HG03039 (cell line): ENCODE measurements around the gene ADAMTS17.

ENCODE experiments used
- ATAC-seq: cut with Tn5 transposase; IDR thresholded peaks from one replicate; pipeline ENCODE4 v1.9.1; 2021; ENCODE audit warnings: mild to moderate bottlenecking, moderate library complexity; ENCODE audit not compliant: unreplicated experiment

The ADAMTS17 gene

DNA sequence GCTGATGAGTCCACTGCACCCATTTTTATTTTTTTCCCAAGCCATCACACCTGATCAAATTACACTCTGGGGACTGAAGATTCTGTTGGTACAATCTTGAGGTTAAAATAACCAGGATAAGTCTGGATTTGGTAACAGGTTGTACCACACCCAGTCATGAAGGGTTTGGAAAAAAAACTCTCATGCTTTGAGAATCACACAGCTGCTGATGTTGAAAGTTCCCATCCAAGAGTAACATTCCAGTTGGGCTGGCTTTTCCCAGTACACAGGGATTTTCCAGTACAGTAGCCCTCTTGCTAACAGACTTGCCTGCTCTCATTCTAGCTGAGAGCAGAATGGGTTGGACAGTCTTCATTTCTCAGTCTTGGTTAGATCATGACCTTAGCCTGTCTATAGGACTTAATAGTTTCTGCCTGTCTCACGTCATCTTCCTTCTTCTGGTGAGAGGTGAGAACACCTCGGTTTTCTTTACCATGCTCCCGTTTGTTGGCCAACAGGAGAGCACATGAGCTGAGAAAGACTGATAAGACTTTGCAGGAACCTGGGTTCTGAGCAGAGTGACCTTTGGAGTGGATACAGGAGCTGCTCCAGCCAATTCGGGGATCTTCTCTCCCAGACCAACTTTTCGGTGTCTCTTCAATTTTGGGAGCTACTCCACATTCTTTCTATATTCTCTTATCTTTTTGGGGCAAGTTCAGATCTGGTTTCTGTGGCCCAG, 308.5 kb downstream of the ADAMTS17 start:
- ATAC-seq = no peak

DNA sequence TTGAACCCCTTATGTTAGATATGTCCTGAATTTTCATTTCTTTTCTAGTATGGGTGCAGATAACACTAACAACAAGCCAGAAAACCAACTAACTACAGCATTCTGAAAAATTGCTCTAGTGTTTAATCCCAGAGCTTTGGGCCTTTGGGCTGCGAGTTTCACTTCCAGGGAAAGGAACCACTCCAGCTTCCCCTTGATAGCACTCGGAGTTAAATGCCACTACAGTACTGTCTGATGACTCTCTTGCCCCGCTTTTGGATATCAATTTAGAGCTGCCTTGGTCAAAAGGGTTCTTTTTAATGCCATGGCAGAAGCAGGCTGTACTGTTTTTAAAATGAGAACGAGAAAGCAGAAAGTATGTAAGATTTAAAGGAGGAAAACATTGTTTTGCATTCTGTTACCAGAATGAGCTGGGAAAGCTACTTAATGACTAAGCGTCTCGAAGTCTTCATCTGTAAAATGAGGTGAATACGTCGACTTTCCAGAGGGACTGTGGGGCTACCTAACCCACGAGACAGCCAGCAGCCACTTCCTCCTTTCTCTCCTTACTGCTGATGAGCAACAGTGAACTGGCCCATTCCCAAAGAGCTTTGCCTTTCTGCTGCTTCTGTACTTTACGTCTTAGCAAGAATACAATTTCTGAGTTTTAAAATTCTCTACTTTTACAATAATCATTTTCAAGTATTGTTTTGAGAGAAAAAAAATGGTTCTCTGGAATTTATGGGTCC, 309.3 kb downstream of the ADAMTS17 start:
- ATAC-seq = no peak

- ATAC-seq = no peak
Observed at GRCh38 chr15:100031665-100032357, 310.0 kb downstream of the ADAMTS17 start.

DNA sequence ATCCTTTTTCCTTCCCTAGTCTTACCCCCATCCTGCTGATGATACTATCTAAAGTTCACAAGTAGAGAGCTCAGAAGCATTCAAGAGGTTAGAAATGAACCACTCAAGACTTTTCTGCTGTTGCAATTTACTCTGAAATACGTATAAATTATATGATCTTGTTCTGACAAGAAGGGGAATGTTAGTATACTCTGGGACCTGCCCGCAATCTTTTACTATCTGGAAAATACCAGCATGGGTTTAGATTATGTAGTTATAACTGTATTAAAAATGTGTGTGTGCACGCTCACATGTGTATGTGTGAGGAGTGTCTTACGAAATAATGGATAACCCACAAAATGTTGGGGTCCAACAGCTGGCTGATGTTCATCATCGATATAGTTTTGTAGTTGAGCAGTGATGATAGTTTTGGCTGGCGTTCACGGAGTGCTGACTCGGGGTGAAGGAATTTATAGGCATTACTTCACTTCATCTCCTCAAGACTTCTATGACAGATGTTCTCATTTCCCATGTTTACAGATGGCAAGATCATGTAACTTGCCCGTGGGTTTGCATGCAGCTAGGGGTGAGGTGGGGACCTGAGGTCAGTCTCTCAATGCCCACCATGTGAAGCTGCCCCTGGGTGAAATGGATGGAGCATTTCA, 311.1 kb downstream of the ADAMTS17 start:
- no peak for ATAC-seq

DNA sequence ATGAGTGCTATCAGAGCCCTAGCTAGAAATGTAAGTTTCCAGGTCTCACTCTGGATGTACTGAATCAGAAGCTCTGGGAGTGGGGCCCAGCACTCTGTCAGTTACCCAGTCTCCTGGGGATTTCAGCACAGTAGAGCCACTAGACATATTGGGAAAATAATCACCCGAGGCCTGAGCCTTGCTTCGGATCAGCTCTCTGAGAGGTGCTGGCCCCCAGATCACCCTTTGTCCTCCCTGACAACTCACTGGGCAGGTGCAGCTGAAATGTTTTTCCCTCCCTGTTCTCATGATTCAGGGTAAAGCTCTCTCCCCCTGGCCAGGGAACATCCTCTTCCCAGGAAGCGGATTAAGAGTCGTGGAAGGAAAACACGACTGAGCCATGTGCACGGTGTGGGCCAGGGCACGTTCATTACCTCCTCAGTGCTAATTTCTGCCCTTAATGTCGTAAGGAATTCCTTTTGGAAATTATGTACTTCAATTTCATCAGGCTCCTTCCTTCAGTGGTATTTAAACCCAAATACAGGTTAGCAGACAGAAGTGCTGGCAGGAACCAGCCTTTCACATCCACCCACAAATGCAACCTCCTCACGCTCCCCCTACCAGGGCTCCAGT, 311.8 kb downstream of the ADAMTS17 start:
- no peak for ATAC-seq

DNA sequence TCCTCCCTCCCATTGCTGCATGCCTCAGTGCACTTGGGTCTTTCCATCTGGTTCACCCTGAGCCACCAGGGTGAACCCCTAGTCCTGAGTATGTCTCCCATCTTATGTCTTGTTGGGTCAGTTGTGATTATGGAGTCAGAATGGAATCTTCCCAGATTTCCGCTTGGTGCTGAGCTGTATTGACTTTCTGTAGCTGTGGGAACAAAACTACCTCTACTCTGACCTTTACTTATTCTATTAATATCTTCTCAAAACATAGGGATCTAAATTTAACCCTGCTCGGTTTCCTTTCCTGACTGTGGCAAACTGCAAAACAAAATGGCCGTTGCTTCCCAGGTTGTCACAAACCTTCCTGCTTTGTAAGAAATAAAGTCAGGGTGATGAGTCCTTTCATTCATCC, 312.7 kb downstream of the ADAMTS17 start:
- ATAC-seq = no peak

GRCh38 chr15:100026041-100026440, 315.7 kb downstream of the ADAMTS17 start:
- no peak for ATAC-seq

GRCh38 chr15:100022806-100023205, 319.0 kb downstream of the ADAMTS17 start:
- no peak for ATAC-seq

- no peak for ATAC-seq
Observed at GRCh38 chr15:100022391-100022790, 319.4 kb downstream of the ADAMTS17 start.

- ATAC-seq = no peak
Observed at GRCh38 chr15:100021653-100022052, 320.1 kb downstream of the ADAMTS17 start.

- no peak for ATAC-seq
Observed at GRCh38 chr15:100020614-100021013, 321.2 kb downstream of the ADAMTS17 start.

DNA sequence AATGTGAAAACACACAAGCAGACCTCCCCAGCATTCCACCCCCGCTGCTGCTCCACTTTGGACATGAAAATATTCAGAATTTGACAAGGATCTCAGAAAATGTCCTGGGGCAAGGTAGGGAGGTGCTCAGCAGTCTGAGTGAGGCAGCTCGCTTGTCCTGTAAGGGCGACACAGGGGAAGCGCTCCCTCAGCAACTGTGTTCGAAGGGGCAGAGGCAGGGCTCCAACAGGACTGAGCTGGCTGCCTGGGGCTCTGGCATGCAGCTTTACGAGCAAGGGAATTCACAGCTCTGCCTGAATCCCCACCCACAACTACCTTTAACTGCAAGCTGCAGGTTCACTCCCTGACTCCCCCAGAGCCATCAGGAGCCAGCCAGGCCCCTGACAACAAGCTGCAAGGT, 321.6 kb downstream of the ADAMTS17 start:
- no peak for ATAC-seq

GRCh38 chr15:100019601-100020000, 322.2 kb downstream of the ADAMTS17 start:
- ATAC-seq = no peak

DNA sequence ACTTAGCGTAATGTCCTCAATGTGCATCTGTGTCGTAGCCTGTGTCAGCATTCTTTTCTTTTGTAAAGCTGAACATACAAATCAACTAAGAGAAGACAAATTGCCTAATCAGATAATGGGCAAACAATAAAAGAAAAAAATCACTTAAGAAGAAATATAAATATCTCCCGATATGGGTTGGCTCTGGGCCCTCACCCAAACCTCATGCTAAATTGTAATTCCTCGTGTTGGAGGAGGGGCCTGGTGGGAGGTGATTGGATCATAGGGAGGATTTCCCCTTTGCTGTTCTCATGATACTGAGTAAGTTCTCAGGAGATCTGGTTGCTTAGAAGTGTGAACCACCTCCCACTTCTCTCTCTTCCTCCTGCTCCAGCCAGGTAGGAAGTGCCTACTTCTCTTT, 323.6 kb downstream of the ADAMTS17 start:
- ATAC-seq = no peak

GRCh38 chr15:100017140-100017539, 324.6 kb downstream of the ADAMTS17 start:
- no peak for ATAC-seq

GRCh38 chr15:100016632-100017031, 325.1 kb downstream of the ADAMTS17 start:
- no peak for ATAC-seq

DNA sequence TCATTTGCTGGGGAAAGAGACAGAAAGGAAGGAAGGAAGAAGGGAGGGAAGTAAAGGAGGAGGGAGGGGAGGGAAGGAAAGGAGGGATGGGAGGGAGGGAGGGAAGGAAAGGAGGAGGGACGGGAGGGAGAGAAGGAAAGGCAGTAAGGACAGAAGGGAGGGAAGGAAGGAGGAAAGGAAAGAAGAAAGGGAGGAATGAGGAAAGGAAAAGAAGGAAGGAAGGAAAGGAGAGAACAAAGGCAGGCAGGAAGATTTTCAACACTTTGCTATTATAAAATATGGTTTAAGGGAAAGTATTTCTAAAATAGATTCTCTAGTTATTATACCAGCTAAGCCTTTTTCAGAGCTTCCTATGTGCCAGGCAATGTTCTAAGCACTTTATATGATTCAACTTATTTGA, 330.5 kb downstream of the ADAMTS17 start:
- no peak for ATAC-seq

GRCh38 chr15:100009372-100009771, 332.4 kb downstream of the ADAMTS17 start:
- ATAC-seq = no peak

GRCh38 chr15:100008258-100008657, 333.5 kb downstream of the ADAMTS17 start:
- no peak for ATAC-seq

DNA sequence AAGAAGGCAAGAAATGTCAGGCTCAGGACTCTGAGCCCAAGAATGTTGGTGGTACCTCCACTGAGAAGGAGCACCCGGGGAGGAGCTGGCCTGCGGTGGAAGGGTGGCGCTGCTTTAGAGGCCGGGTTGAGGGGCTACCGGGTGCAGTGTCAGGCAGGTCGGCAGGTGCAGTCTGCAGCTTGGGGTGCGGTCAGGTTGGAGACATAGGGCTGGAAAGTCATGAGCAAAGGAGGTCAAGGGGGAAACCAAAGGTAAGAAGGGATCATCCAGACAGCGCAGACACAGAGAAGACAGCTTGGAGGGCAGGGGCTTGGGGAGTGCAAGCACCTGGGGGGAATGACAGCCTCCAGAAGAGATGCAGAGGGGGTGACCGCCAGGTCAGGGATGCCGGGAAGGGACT, 334.2 kb downstream of the ADAMTS17 start:
- no peak for ATAC-seq

DNA sequence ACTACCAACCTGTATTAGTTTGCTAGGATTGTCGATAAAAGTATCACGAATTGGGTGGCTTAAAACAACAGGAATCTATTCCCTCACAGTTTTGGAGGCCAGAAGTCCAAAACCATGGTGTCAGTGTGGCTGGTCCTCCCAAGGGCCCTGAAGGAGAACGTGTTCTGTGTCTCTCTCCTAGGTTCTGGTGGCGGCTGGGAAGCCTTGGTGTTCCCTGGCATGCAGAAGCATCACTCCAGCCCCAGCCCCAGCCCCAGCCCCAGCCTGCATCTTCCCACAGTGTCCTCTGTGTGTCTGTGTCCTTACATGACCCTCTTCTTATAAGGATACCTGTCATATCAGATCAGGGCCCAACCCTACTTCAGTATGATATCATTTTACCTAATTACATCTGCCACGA, 336.1 kb downstream of the ADAMTS17 start:
- no peak for ATAC-seq
